ENCODE results near the gene DYNLL1. TPM values are rescaled to one million over a fixed set of nuclear protein-coding genes. Genes with fewer than 3 reads are reported as not detected.
"Not testable (repeated sequence)": the region's sequence is repeated elsewhere in the genome, so short reads cannot be mapped to it uniquely, and the experiment has no call there.

The DYNLL1 gene
- total and polyA plus RNA-seq, 2 experiments from 2014 or later: 310 to 868 TPM

GRCh38 chr12:120530418-120530761 is 34.5 kb downstream of the DYNLL1 start:
- not testable (repeated sequence) for H3F3A ChIP-seq (replicated peaks; ENCODE audit: low read depth); H3K27ac Mint-ChIP-seq; H3K36me3 Mint-ChIP-seq (ENCODE audit: low read depth); H3K9me3 Mint-ChIP-seq; H3K4me2 ChIP-seq; H3K36me3 ChIP-seq (ENCODE audit: insufficient read depth); H3K4me3 Mint-ChIP-seq; ATAC-seq; H4K20me1 ChIP-seq (replicated peaks; ENCODE audit: insufficient read depth); H3K4me3 ChIP-seq; H3K27me3 ChIP-seq (ENCODE audit: insufficient read depth); H3K27ac ChIP-seq (ENCODE audit: low read depth); H3K27me3 Mint-ChIP-seq (ENCODE audit: insufficient read depth, low read depth, poor library complexity); H3K9me2 ChIP-seq (ENCODE audit: insufficient read depth); DNase-seq (ENCODE audit: low spot score)
- Histone ChIP-seq H3K79me2 (replicated peaks; ENCODE audit: insufficient read depth) (peaks cover 15% of the 10 kb centered on the region), H2AFZ (peak overlapping the region; percentile 9; the same call in 1 of the 2 replicates), H3K4me1 (ENCODE audit: insufficient read depth) (peaks cover 10% of the 10 kb centered on the region)
- peaks cover 11% of the 10 kb centered on the region; the same call in 2 of the 3 replicates for H3K4me1 Mint-ChIP-seq

- Histone ChIP-seq H3K27ac (ENCODE audit: low read depth) (no peak overlapping the region), H3K27me3 (ENCODE audit: insufficient read depth) (no peaks in the 10 kb centered on the region), H3K4me3 (no peak overlapping the region), H3K4me1 (ENCODE audit: insufficient read depth) (peaks cover 32% of the 10 kb centered on the region), H3K36me3 (ENCODE audit: insufficient read depth) (no peaks in the 10 kb centered on the region), H3K9me2 (ENCODE audit: insufficient read depth) (no peaks in the 10 kb centered on the region), H4K20me1 (replicated peaks; ENCODE audit: insufficient read depth) (peaks cover 21% of the 10 kb centered on the region), H3K79me2 (replicated peaks; ENCODE audit: insufficient read depth) (peaks cover 38% of the 10 kb centered on the region), H3F3A (replicated peaks; ENCODE audit: low read depth) (peaks cover 2% of the 10 kb centered on the region; the same call in 1 of the 2 replicates), H2AFZ (no peak overlapping the region), H3K4me2 (no peak overlapping the region)
- Mint-ChIP-seq H3K4me1 (peaks cover 25% of the 10 kb centered on the region), H3K9me3 (no peaks in the 10 kb centered on the region), H3K4me3 (no peak overlapping the region), H3K36me3 (ENCODE audit: low read depth) (peaks cover 14% of the 10 kb centered on the region; the same call in 2 of the 3 replicates), H3K27me3 (ENCODE audit: insufficient read depth, low read depth, poor library complexity) (peaks cover 6% of the 10 kb centered on the region), H3K27ac (no peak overlapping the region)
- no peak for DNase-seq (ENCODE audit: low spot score)
- ATAC-seq: no peak
- no peak for TF ChIP-seq EZH2 (IDR thresholded peaks at IDR 0.05; ENCODE audit: low read depth, unreplicated experiment)
- TF ChIP-seq, protein P1, sequence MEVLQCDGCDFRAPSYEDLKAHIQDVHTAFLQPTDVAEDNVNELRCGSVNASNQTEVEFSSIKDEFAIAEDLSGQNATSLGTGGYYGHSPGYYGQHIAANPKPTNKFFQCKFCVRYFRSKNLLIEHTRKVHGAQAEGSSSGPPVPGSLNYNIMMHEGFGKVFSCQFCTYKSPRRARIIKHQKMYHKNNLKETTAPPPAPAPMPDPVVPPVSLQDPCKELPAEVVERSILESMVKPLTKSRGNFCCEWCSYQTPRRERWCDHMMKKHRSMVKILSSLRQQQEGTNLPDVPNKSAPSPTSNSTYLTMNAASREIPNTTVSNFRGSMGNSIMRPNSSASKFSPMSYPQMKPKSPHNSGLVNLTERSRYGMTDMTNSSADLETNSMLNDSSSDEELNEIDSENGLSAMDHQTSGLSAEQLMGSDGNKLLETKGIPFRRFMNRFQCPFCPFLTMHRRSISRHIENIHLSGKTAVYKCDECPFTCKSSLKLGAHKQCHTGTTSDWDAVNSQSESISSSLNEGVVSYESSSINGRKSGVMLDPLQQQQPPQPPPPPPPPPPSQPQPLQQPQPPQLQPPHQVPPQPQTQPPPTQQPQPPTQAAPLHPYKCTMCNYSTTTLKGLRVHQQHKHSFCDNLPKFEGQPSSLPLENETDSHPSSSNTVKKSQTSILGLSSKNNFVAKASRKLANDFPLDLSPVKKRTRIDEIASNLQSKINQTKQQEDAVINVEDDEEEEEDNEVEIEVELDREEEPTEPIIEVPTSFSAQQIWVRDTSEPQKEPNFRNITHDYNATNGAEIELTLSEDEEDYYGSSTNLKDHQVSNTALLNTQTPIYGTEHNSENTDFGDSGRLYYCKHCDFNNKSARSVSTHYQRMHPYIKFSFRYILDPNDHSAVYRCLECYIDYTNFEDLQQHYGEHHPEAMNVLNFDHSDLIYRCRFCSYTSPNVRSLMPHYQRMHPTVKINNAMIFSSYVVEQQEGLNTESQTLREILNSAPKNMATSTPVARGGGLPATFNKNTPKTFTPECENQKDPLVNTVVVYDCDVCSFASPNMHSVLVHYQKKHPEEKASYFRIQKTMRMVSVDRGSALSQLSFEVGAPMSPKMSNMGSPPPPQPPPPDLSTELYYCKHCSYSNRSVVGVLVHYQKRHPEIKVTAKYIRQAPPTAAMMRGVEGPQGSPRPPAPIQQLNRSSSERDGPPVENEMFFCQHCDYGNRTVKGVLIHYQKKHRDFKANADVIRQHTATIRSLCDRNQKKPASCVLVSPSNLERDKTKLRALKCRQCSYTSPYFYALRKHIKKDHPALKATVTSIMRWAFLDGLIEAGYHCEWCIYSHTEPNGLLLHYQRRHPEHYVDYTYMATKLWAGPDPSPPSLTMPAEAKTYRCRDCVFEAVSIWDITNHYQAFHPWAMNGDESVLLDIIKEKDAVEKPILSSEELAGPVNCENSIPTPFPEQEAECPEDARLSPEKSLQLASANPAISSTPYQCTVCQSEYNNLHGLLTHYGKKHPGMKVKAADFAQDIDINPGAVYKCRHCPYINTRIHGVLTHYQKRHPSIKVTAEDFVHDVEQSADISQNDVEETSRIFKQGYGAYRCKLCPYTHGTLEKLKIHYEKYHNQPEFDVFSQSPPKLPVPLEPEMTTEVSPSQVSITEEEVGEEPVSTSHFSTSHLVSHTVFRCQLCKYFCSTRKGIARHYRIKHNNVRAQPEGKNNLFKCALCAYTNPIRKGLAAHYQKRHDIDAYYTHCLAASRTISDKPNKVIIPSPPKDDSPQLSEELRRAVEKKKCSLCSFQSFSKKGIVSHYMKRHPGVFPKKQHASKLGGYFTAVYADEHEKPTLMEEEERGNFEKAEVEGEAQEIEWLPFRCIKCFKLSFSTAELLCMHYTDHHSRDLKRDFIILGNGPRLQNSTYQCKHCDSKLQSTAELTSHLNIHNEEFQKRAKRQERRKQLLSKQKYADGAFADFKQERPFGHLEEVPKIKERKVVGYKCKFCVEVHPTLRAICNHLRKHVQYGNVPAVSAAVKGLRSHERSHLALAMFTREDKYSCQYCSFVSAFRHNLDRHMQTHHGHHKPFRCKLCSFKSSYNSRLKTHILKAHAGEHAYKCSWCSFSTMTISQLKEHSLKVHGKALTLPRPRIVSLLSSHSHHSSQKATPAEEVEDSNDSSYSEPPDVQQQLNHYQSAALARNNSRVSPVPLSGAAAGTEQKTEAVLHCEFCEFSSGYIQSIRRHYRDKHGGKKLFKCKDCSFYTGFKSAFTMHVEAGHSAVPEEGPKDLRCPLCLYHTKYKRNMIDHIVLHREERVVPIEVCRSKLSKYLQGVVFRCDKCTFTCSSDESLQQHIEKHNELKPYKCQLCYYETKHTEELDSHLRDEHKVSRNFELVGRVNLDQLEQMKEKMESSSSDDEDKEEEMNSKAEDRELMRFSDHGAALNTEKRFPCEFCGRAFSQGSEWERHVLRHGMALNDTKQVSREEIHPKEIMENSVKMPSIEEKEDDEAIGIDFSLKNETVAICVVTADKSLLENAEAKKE (CRISPR knock-in tag; IDR thresholded peaks at IDR 0.05): no peak
- no peak for TF ChIP-seq POLR2AphosphoS5 (IDR thresholded peaks at IDR 0.05; ENCODE audit: low read depth)
- TF ChIP-seq, protein P2, sequence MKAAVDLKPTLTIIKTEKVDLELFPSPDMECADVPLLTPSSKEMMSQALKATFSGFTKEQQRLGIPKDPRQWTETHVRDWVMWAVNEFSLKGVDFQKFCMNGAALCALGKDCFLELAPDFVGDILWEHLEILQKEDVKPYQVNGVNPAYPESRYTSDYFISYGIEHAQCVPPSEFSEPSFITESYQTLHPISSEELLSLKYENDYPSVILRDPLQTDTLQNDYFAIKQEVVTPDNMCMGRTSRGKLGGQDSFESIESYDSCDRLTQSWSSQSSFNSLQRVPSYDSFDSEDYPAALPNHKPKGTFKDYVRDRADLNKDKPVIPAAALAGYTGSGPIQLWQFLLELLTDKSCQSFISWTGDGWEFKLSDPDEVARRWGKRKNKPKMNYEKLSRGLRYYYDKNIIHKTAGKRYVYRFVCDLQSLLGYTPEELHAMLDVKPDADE (IDR thresholded peaks at IDR 0.05): no peak
- TF ChIP-seq CREB1 (CRISPR knock-in tag; IDR thresholded peaks at IDR 0.05; ENCODE audit: low read depth): no peak
- TF ChIP-seq CTCF (conservative IDR thresholded peaks at IDR 0.05; ENCODE audit: low read depth in 2 of 2): no peak
- TF ChIP-seq STAT1 (IDR thresholded peaks at IDR 0.05; ENCODE audit: unreplicated experiment): no peak
- no peak for TF ChIP-seq REST (IDR thresholded peaks at IDR 0.05; ENCODE audit: unreplicated experiment)
- no peak for TF ChIP-seq ZNF331 (CRISPR knock-in tag; IDR thresholded peaks at IDR 0.05; ENCODE audit: low read depth)
These were observed 36.9 kb downstream of the DYNLL1 start for GRCh38 chr12:120532701-120533238.

Data from GM23338 (cell line).